K562 (cell line): ENCODE data around the gene MBD3. TPM values are rescaled to one million over a fixed set of nuclear protein-coding genes. Genes with fewer than 3 reads are reported as not detected.

ENCODE experiments used
- ATAC-seq: fragments of 200-7000 bp; cut with Tn5 transposase; 3 replicates; pipeline ENCODE4 v1.9.1; 2020; ENCODE audit warnings: moderate library complexity
- BruUV-seq: library from RNA; stranded (reverse); fragments of 400-500 nt; replicated peaks from 2 replicates; lab custom pipeline; 2021; lab: Mats Ljungman, UMichigan
- CTCF ChIA-PET: fragments of 300-600 bp; formaldehyde crosslinking; extraction: SDS; loops from one replicate; lab custom pipeline; 2021; ENCODE audit warnings: low intra/inter-chr PET ratio; lab: Yijun Ruan, JAX
- POLR2A ChIA-PET: fragments of 300-600, 350-650 bp; sonication (Branson Sonifier 250); formaldehyde crosslinking; extraction: SDS; loops from one replicate; lab custom pipeline; 2021; ENCODE audit warnings: antibody characterized with exemption, inconsistent platforms; lab: Yijun Ruan, JAX
- DNase-seq, 4 experiments: peaks; one replicate each; pipeline versions ENCODE4 v3.0.0 to v3.0.0-alpha.2; 2011 to 2018; ENCODE audit warnings: low spot score in 3 of 4, mixed read lengths in 3 of 4; ENCODE audit errors: extremely low read depth in 1 of 4
- FAIRE-seq: peaks from 2 replicates; lab custom pipeline; 2011; peaks lifted over from hg19 to GRCh38; lab: Jason Lieb, UNC
- H2AFZ ChIP-seq: 2 replicates; pipeline ENCODE4 v1.6.0; 2011; ENCODE audit warnings: low read depth, low read length, control low read depth, inconsistent platforms
- H3K27ac ChIP-seq: fragments of 200-600 bp; 3 replicates; pipeline ENCODE4 v1.8.0; 2011; ENCODE audit warnings: low read depth, mild to moderate bottlenecking, control low read depth, inconsistent platforms, low read length, moderate library complexity, mixed read lengths; ENCODE audit errors: extremely low read depth
- H3K27me3 ChIP-seq, 2 experiments: fragments of 300-600 bp in 1 of 2; 2 replicates in 1 of 2; 3 replicates in 1 of 2; pipeline versions ENCODE4 v1.6.0 to v1.8.0; 2011; ENCODE audit warnings: inconsistent platforms in 2 of 2, low read length in 2 of 2, mild to moderate bottlenecking in 1 of 2, mixed read lengths in 1 of 2, moderate library complexity in 1 of 2; ENCODE audit not compliant: control insufficient read depth in 2 of 2, insufficient read depth in 2 of 2
- H3K36me3 ChIP-seq: fragments of 300-600 bp; 3 replicates; pipeline ENCODE4 v1.8.0; 2011; ENCODE audit warnings: mild to moderate bottlenecking, low read length, inconsistent platforms; ENCODE audit not compliant: control insufficient read depth, insufficient read depth
- H3K4me1 ChIP-seq, 2 experiments: fragments of 200-600 bp in 1 of 2; replicated peaks in 1 of 2; 2 replicates in 1 of 2; 3 replicates in 1 of 2; pipeline versions ENCODE4 v1.5.1 to v1.8.0; 2011; ENCODE audit warnings: inconsistent platforms in 2 of 2, low read length in 2 of 2, mild to moderate bottlenecking in 1 of 2, mixed read lengths in 1 of 2, moderate library complexity in 1 of 2; ENCODE audit not compliant: control insufficient read depth in 2 of 2, insufficient read depth in 2 of 2
- H3K4me2 ChIP-seq: 2 replicates; pipeline ENCODE4 v1.6.1; 2011; ENCODE audit warnings: low read length, control low read depth, inconsistent platforms, mixed read lengths; ENCODE audit not compliant: insufficient read depth
- H3K4me3 ChIP-seq: fragments of 200-600 bp; sonication (generic), shearing (Covaris generic); 2 replicates; pipeline ENCODE4 v1.5.1; 2016; ENCODE audit warnings: control low read depth, inconsistent platforms
- H3K79me2 ChIP-seq: fragments of 200-600 bp; 3 replicates; pipeline ENCODE4 v1.8.0; 2011; ENCODE audit warnings: low read length, inconsistent platforms; ENCODE audit not compliant: control insufficient read depth, insufficient read depth
- H3K9ac ChIP-seq, 2 experiments: 2 replicates each; pipeline versions ENCODE4 v1.6.0 to v1.6.1; 2011; ENCODE audit warnings: low read depth in 2 of 2, low read length in 2 of 2, control low read depth in 1 of 2, inconsistent platforms in 1 of 2, mild to moderate bottlenecking in 1 of 2, mixed read lengths in 1 of 2; ENCODE audit not compliant: insufficient read depth in 1 of 2
- H3K9me1 ChIP-seq: one replicate; pipeline ENCODE4 v1.6.0; 2011; ENCODE audit warnings: inconsistent platforms, mild to moderate bottlenecking, low read length, moderate library complexity; ENCODE audit not compliant: control insufficient read depth, insufficient read depth
- H3K9me3 ChIP-seq: replicated peaks from 2 replicates; pipeline ENCODE4 v1.5.1; 2011; ENCODE audit warnings: low read depth, low read length, inconsistent platforms; ENCODE audit not compliant: control insufficient read depth, insufficient read depth
- H4K20me1 ChIP-seq: replicated peaks from 2 replicates; pipeline ENCODE4 v1.6.1; 2011; ENCODE audit warnings: low read length, inconsistent platforms, mixed read lengths; ENCODE audit not compliant: control insufficient read depth, insufficient read depth
- RBFOX2 ChIP-seq: fragments of 200-400 bp; formaldehyde crosslinking; IDR thresholded peaks from 2 replicates; pipeline ENCODE4 v1.6.1; 2017; ENCODE audit warnings: low read depth, mild to moderate bottlenecking, low read length, moderate library complexity
- ZNF24 ChIP-seq: fragments of 450-650 bp; IDR thresholded peaks from 2 replicates; pipeline ENCODE4 v1.6.1; 2016
- ZNF644 ChIP-seq: fragments of 200-800 bp; sonication (Bioruptor generic); IDR thresholded peaks from 2 replicates; pipeline ENCODE4 v1.6.1; 2016; ENCODE audit warnings: low read depth, missing genetic modification characterization, missing compliant biosample characterization
- WGBS: fragments of 100-300 bp; shearing (Covaris generic); methylation state at CpG from one replicate; pipeline ENCODE4 v1.1.6; 2016; ENCODE audit warnings: low coverage, mixed read lengths; ENCODE audit not compliant: insufficient coverage; ENCODE audit errors: missing lambda C conversion rate; 5-methylcytosine and 5-hydroxymethylcytosine counted together
- in situ Hi-C: fragments of 300-500 bp; cut with MboI; formaldehyde crosslinking; loops from 4 replicates; pipeline ENCODE4 v1.15.0; 2018; ENCODE audit warnings: inconsistent platforms, mixed read lengths
- intact Hi-C: fragments of 100-400 bp; cut with micrococcal nuclease; formaldehyde crosslinking; loops from 2 replicates; pipeline ENCODE4 v1.14.2; 2022
- polyA plus RNA-seq, 8 experiments: library from polyadenylated mRNA; depleted of rRNA in 4 of 8; stranded (reverse) in 5 of 8; unstranded in 3 of 8; fragments of >200 nt; fragmentation: Nextera tagmentation in 2 of 8; fragmentation: Illumina TruSeq in 1 of 8; extraction: Ambion mirVana in 2 of 8; extraction: Trizol in 1 of 8; gene quantifications; 2 replicates each; pipeline versions ENCODE4 v1.2.1 to v1.2.3, GENCODE V29; 2011 to 2014; ENCODE audit warnings: inconsistent platforms in 1 of 8, missing spikeins in 1 of 8
- total RNA-seq, 7 experiments: library from RNA; depleted of rRNA in 6 of 7; stranded (reverse); fragments of >200 nt in 6 of 7; fragmentation: Illumina TruSeq in 2 of 7; extraction: Trizol in 2 of 7; gene quantifications; 2 replicates each; pipeline versions ENCODE4 v1.2.1 to v1.2.3, GENCODE V29; 2011 to 2021; ENCODE audit warnings: low replicate concordance in 1 of 7
- TF ChIP-seq, protein P1 (sequence below): fragments of 450-650 bp; IDR thresholded peaks from one replicate; pipeline ENCODE4 v1.6.1; 2018; ENCODE audit warnings: mild to moderate bottlenecking, moderate library complexity; ENCODE audit not compliant: partially characterized antibody
- TF ChIP-seq, protein P2 (sequence below): fragments of 450-650 bp; formaldehyde crosslinking; IDR thresholded peaks from 2 replicates; pipeline ENCODE4 v1.4.0; 2022; ENCODE audit warnings: missing genetic modification characterization

Gene MBD3
- total and polyA plus RNA-seq, 9 of the 15 experiments (the other 6 are each of a cell fraction or from before 2014, with no cell fraction given) = 0.24 to 137 (median 30.9) TPM

DNA sequence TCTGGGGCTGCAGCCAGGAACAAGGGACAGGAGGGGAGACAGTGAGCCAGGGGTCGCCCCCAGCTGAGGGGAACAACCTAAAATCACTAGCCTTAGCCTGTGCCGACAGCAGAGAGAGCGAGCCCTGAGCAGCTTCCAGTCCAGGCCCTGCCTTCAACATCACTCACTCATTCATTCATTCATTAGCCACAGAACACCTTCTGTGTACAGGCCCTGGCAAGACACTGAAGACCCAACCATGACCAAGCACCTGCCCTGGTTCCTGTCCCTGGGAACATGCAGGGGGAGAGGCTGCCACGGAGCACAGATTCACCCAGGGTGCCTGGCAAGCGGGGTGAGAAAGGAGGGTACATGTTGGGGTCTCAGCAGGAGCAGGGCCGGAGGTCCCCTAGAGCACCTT lies 29.4 kb downstream of the MBD3 start:
- H3K9me1 ChIP-seq = no peaks in the 10 kb centered on the region
- H4K20me1 ChIP-seq = peaks cover 5% of the 10 kb centered on the region
- H2AFZ ChIP-seq = no peak overlapping the region
- H3K4me1 ChIP-seq = peaks cover 0 to 55% of the 10 kb centered on the region in 2 experiments; a peak in 4 of 5 replicates
- TF ChIP-seq RBFOX2 (0 out of 2 replicates have a peak, but pooled peaks have one; percentile 8), ZNF24 (peak; percentile 68; the same call in 1 of the 2 replicates), ZNF644 (no peak)
- TF ChIP-seq, protein P1, sequence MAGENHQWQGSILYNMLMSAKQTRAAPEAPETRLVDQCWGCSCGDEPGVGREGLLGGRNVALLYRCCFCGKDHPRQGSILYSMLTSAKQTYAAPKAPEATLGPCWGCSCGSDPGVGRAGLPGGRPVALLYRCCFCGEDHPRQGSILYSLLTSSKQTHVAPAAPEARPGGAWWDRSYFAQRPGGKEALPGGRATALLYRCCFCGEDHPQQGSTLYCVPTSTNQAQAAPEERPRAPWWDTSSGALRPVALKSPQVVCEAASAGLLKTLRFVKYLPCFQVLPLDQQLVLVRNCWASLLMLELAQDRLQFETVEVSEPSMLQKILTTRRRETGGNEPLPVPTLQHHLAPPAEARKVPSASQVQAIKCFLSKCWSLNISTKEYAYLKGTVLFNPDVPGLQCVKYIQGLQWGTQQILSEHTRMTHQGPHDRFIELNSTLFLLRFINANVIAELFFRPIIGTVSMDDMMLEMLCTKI = no peak
- TF ChIP-seq, protein P2, sequence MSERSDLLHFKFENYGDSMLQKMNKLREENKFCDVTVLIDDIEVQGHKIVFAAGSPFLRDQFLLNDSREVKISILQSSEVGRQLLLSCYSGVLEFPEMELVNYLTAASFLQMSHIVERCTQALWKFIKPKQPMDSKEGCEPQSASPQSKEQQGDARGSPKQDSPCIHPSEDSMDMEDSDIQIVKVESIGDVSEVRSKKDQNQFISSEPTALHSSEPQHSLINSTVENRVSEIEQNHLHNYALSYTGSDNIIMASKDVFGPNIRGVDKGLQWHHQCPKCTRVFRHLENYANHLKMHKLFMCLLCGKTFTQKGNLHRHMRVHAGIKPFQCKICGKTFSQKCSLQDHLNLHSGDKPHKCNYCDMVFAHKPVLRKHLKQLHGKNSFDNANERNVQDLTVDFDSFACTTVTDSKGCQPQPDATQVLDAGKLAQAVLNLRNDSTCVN (CRISPR knock-in tag) = no peak
- no peak for DNase-seq
- H3K9ac ChIP-seq = peak overlapping the region in 1 of 2 experiments; percentile 2; a peak in 2 of 4 replicates
- BruUV-seq = no TSS peak
- no peak overlapping the region for H3K4me3 ChIP-seq
- H3K9me3 ChIP-seq = no peaks in the 10 kb centered on the region
- ATAC-seq = no peak
- in situ Hi-C loops (no loop called here), intact Hi-C loops (no loop called here)
- H3K27me3 ChIP-seq = no peaks in the 10 kb centered on the region
- ChIA-PET POLR2A (interaction anchor here (0.5 to 0.9 kb wide), 2 partner anchors 22 to 41 kb away, joined by 4 to 5 read pairs; no protein-coding TSS in a partner anchor), CTCF (no interaction called here)
- H3K36me3 ChIP-seq = peaks cover 3% of the 10 kb centered on the region; the same call in 1 of the 3 replicates
- H3K27ac ChIP-seq = no peak overlapping the region
- no peak for FAIRE-seq
- peaks cover 45% of the 10 kb centered on the region for H3K79me2 ChIP-seq
- H3K4me2 ChIP-seq = no peak overlapping the region
- 83% methylated on average over 6 of the region's 6 CpGs for WGBS
